ENCODE results near the gene DNAJB6. TPM values are rescaled to one million over a fixed set of nuclear protein-coding genes. Genes with fewer than 3 reads are reported as not detected.

The DNAJB6 gene
- polyA plus RNA-seq, 4 donors: 144 to 171 (median 163) TPM

DNA sequence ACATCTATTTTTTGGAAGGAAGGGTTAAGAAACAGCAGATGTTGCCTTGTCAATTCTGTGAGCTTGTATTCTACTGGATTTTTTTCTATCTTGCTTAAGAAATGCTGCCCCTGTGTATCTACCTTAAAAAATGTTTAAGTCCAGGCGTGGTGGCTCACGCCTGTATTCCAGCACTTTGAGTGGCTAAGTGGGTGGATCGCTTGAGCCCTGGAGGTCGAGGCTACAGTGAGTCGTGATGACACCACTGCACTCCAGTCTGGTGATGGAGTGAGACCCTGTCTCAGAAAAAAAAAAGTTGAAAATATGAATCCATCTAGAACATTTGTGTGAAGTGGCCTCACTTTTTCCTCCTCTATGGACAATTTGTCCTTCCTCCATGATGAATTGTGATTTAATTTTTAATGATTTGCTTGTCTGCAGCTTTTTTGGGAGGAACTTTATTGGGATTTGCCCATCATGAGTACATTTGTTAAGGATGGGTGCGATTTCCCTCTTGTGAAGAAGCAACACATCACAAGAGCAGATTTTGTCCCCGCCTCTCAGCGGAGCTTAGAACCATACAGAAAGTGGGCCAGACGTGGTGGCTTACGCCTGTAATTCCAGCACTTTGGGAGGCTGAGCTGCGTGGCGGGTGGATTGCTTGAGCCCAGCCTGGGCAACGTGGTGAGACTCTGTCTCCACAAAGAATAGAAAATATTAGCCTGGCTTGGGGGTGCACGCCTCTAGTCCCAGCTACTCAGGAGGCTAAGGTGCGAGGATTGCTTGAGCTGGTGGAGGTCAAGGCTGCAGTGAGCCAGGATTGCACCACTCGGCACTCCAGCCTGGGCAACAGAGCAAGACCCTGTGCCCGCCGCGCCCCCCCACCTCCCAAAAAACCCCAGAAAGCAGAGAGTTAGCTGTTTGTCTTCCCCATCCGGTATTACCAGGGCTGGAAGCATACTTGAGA is 57.7 kb downstream of the DNAJB6 start:
- no peak for DNase-seq (ENCODE audit: low read depth in 4 of 4, low spot score in 3 of 4)

GRCh38 chr7:157395206-157395605 is 58.4 kb downstream of the DNAJB6 start:
- no peak for DNase-seq (ENCODE audit: low read depth in 4 of 4, low spot score in 3 of 4)

GRCh38 chr7:157396316-157397035 is 59.7 kb downstream of the DNAJB6 start:
- DNase-seq (ENCODE audit: low read depth in 4 of 4, low spot score in 3 of 4): no peak

DNA sequence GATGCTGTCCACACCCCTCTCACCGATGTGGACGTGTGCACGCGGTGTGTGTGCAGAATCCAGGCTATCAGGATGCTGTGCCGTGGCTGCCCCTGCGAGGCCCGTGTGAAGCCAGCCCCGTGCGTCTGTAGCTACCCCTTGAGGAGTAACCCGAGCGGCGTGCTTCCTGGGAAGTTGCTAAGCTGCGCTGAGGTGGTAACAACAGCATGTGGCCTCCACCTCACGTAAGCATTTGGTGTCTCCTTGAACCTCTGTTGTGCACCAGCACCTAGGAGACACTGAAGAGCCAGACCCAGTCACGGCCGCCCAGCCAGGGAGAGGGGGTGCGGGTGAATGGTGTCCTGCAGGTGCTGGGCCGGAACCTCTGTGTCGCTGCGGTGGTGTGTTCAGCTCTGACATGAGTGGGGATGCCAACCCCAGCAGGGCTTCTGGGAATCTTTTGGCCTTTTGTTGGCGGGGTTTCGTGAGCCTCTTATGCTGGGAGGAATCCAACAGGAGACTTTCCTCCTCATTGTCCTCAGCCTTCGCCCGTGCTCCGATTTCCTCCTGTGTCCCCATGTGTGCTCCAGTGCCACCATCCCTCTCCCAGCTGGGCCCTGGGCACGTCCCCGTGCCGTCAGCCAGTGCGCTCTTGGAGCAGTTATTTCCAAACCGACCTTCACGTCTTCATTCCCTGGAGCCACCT is 60.4 kb downstream of the DNAJB6 start:
- no peak for DNase-seq (ENCODE audit: low read depth in 4 of 4, low spot score in 3 of 4)

- no peak for DNase-seq (ENCODE audit: low read depth in 4 of 4, low spot score in 3 of 4)
These were observed 61.2 kb downstream of the DNAJB6 start for GRCh38 chr7:157397731-157398691.

DNA sequence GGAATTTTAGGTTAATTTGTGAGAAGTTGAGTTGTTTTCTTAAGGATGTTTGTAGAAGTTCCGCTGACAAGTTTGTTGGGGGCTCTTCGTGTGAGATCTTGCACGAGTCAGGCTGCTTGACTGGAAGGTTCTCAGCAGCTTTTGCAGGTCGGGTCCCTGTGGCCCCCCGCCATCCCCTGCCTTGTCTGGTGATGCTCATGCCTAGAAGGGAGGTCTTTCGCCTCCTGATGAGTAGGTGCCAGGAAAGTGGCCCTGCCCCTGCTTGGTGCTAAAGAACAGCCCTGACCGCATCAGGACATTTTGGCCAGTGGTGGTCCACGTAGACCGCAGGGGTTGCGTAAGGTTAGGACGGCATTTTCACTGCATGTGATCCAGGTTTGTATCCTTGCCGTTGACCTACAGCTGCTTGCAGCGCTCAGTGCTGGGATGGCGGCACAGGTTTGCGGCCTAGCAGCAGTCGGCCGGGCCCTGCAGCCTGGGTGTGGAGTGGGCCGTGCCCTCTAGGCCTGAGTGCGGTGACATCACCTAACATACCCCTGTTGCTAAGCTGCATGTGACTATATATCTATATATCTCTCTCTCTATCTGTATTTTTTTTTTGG is 62.4 kb downstream of the DNAJB6 start:
- no peak for DNase-seq (ENCODE audit: low read depth in 4 of 4, low spot score in 3 of 4)

GRCh38 chr7:157400171-157400860 is 63.5 kb downstream of the DNAJB6 start:
- DNase-seq (ENCODE audit: low read depth in 4 of 4, low spot score in 3 of 4): no peak

- DNase-seq (ENCODE audit: low read depth in 4 of 4, low spot score in 3 of 4): no peak
These were observed 65.0 kb downstream of the DNAJB6 start for GRCh38 chr7:157401567-157402387.

DNA sequence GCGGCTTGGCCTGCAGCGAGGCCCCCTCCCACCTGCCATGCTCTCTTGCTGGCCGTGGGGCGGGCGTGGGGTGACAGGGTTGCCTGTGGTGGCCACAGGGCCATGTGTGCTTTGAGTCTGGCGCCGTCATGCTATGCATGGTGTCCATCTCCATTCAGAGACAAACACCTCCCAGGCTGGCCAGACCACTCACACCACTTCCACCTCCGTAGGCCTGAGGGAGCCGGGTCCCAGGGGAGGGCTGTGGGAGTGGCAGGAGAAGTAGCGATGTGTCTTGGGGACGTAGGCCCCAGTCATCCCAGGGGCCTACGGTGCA is 65.5 kb downstream of the DNAJB6 start:
- DNase-seq (ENCODE audit: low read depth in 4 of 4, low spot score in 3 of 4): no peak

- no peak for DNase-seq (ENCODE audit: low read depth in 4 of 4, low spot score in 3 of 4)
These were observed 66.2 kb downstream of the DNAJB6 start for GRCh38 chr7:157402911-157403534.

- DNase-seq (ENCODE audit: low read depth in 4 of 4, low spot score in 3 of 4): no peak
These were observed 67.0 kb downstream of the DNAJB6 start for GRCh38 chr7:157403646-157404401.

DNA sequence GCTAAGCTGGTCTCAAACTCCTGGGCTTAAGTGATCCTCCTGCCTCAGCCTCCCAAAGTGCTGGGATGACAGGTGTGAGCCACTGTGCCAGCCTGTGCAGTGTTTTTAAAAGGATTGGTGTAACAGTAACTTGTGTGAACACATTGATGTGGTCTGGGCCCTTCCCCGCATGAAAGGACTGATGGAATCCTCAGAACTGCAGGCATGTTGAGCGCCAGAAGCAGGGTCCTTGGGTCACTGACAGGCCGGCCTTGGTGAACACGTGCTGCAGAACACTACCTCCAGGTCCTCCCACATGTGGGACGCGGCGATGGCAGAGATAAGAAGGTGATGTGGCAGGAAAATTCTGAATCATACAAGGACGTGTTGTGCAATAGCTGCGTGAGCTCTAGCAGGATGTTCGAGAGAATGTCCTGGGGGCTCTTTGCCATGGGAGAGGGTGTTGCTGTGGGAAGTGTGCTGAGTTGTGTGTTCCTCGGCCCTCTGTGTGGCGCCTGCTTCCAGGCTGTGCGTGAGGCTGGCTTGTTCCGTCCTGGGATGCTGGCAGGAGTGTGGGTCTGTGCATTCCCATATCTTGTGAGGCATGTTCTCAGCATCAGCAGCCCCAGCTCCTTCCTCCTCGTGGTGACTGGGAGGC is 68.2 kb downstream of the DNAJB6 start:
- DNase-seq (ENCODE audit: low read depth in 4 of 4, low spot score in 3 of 4): no peak

- DNase-seq (ENCODE audit: low read depth in 4 of 4, low spot score in 3 of 4): no peak
These were observed 68.7 kb downstream of the DNAJB6 start for GRCh38 chr7:157405501-157405900.

GRCh38 chr7:157405914-157406810 is 69.4 kb downstream of the DNAJB6 start:
- no peak for DNase-seq (ENCODE audit: low read depth in 4 of 4, low spot score in 3 of 4)

GRCh38 chr7:157406971-157407370 is 70.2 kb downstream of the DNAJB6 start:
- DNase-seq (ENCODE audit: low read depth in 4 of 4, low spot score in 3 of 4): no peak

Data from left renal pelvis (tissue), 4 donors.